Cardiac muscle cell (in vitro differentiated cells and primary cell): ENCODE data around the gene BTF3L4. TPM values are rescaled to one million over a fixed set of nuclear protein-coding genes. Genes with fewer than 3 reads are reported as not detected.
"Not testable (repeated sequence)": the region's sequence is repeated elsewhere in the genome, so short reads cannot be mapped to it uniquely, and the experiment has no call there.

Experiments
- DNase-seq, 2 donors: peaks; one replicate each; pipeline versions ENCODE4 v3.0.0 to v3.0.0-alpha.2; 2010 to 2017; ENCODE audit warnings: low read depth in 1 of 2, low spot score in 1 of 2
- H3K27ac ChIP-seq: fragments of 200-600 bp; sonication (generic); 2 replicates; pipeline ENCODE4 v1.5.1; 2016
- H3K27me3 ChIP-seq: fragments of 200-600 bp; sonication (generic); 2 replicates; pipeline ENCODE4 v1.6.0; 2016; ENCODE audit warnings: control low read depth
- H3K36me3 ChIP-seq: fragments of 200-600 bp; sonication (generic); 2 replicates; pipeline ENCODE4 v1.5.1; 2016; ENCODE audit warnings: control low read depth
- H3K4me1 ChIP-seq: fragments of 200-600 bp; sonication (generic); 2 replicates; pipeline ENCODE4 v1.8.1; 2017; ENCODE audit warnings: low read depth, mild to moderate bottlenecking, mixed run types
- H3K4me3 ChIP-seq: fragments of 200-600 bp; sonication (generic); 2 replicates; pipeline ENCODE4 v1.5.1; 2016; ENCODE audit warnings: mild to moderate bottlenecking
- H3K9me3 ChIP-seq: fragments of 200-600 bp; sonication (generic); 2 replicates; pipeline ENCODE4 v1.5.1; 2017; ENCODE audit warnings: low read depth, mild to moderate bottlenecking, control low read depth
- polyA plus RNA-seq: library from polyadenylated mRNA; unstranded; fragments of >200 nt; fragmentation: Nextera tagmentation; extraction: Ambion mirVana; gene quantifications from 2 replicates; pipeline ENCODE4 v1.2.1, GENCODE V29; 2016
- total RNA-seq: library from RNA; depleted of rRNA; stranded (reverse); fragments of >200 nt; gene quantifications from 2 replicates; pipeline ENCODE4 v1.2.3, GENCODE V29; 2016
- TF ChIP-seq, protein P1 (sequence below): IDR thresholded peaks from 2 replicates; pipeline ENCODE4 v1.5.1; 2012; ENCODE audit warnings: low read depth, mild to moderate bottlenecking, low read length

BTF3L4 gene
- total and polyA plus RNA-seq, 2 experiments from 2014 or later: 51.1 to 108 TPM

DNA sequence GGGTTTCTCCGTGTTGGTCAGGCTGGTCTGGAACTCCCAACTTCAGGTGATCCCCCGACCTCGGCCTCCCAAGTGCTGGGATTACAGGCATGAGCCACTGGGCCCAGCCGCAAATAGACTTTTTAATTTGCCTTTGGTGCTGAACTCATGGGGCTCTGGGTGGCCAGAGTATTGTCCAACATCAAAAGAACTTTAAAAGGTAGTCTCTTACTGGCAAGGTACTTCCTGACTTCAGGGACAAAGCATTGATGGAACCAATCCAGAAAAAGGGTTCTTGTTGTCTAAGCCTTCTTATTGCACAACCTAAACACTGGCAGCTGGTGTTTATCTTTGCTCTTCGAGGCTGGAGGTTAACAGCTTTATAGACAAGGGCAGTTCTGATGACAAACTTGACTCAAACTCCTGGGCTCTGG lies 18.7 kb upstream of the BTF3L4 start:
- Histone ChIP-seq H3K4me1 (peaks cover 4% of the 10 kb centered on the region), H3K27ac (no peak overlapping the region), H3K36me3 (peaks cover 7% of the 10 kb centered on the region), H3K27me3 (no peaks in the 10 kb centered on the region), H3K4me3 (no peak overlapping the region), H3K9me3 (no peaks in the 10 kb centered on the region)
- TF ChIP-seq, protein P1, sequence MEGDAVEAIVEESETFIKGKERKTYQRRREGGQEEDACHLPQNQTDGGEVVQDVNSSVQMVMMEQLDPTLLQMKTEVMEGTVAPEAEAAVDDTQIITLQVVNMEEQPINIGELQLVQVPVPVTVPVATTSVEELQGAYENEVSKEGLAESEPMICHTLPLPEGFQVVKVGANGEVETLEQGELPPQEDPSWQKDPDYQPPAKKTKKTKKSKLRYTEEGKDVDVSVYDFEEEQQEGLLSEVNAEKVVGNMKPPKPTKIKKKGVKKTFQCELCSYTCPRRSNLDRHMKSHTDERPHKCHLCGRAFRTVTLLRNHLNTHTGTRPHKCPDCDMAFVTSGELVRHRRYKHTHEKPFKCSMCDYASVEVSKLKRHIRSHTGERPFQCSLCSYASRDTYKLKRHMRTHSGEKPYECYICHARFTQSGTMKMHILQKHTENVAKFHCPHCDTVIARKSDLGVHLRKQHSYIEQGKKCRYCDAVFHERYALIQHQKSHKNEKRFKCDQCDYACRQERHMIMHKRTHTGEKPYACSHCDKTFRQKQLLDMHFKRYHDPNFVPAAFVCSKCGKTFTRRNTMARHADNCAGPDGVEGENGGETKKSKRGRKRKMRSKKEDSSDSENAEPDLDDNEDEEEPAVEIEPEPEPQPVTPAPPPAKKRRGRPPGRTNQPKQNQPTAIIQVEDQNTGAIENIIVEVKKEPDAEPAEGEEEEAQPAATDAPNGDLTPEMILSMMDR: no peak
- peak in 1 of 2 donors; percentile 58 for DNase-seq

DNA sequence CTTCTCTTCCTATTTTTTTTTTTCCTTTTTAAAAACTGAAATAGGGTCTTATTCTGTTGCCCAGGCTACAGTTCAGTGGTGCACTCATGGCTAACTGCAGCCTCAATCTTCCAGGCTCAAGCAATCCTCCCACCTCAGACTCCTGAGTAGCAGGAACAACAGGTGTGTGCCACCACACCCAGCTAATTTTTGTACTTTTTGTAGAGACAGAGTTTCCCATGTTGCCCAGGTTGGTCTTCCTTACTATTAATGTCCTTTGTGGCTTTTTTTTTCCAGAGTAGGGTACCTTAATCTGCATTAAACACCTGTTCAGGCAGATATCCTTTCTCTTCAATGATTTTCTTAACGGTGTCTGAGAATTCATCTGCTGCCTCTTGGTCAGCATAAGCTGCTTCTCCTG lies 18.2 kb upstream of the BTF3L4 start:
- TF ChIP-seq, protein P1: no peak
- Histone ChIP-seq H3K9me3 (no peaks in the 10 kb centered on the region), H3K4me3 (no peak overlapping the region), H3K27me3 (no peaks in the 10 kb centered on the region), H3K36me3 (peaks cover 7% of the 10 kb centered on the region), H3K27ac (no peak overlapping the region), H3K4me1 (no peaks in the 10 kb centered on the region)
- no peak for DNase-seq

DNA sequence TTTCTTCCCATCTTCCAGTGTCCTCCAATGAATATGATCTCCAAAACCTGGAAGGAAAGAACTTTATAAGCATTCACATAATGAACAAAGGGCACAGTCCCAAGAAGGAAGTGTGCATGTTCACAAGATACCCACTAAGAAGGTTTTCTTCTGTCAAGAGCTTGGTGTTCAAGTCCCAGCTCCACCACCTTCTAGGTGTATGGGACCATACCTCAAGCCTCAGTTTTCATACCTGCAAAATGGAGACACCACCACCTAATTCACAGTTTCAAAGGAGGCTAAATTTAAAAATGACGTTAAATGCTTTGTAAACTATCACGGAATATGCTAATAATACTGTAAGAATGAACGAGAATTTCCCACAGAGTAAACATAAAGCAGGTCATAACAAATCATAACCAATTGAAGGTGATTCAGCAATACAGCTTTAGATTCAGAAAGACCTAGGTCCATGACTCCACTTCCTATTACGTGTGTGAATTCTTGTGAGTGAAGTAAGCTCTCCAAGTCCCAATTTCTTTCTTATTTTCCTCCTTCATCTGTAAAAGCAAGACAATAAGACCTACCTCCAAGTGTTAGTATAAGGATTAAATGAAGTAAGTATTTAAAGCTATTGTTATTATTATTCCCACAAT lies 14.4 kb upstream of the BTF3L4 start:
- Histone ChIP-seq H3K27me3 (no peaks in the 10 kb centered on the region), H3K27ac (no peak overlapping the region), H3K4me3 (no peak overlapping the region), H3K4me1 (no peaks in the 10 kb centered on the region), H3K36me3 (peaks cover 7% of the 10 kb centered on the region), H3K9me3 (no peaks in the 10 kb centered on the region)
- TF ChIP-seq, protein P1: no peak
- no peak for DNase-seq

DNA sequence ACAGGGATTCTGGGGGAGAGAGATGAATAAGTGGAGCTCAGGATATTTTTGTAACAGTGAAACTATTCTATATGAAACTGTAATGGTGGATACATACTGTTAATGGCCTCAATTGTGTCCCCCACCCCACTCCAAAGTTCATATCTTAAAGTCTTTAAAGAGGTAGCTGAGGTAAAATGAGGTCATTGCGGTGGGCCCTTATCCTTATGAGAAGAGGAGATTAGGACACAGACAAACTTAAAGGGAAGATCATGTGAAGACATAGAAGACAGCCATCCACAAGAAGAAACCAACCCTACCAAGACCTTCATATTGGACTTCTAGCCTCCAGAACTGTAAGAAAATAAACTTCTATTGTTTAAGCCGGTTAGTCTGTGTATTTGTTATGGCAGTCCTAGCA lies 10.9 kb upstream of the BTF3L4 start:
- Histone ChIP-seq H3K36me3 (peaks cover 5% of the 10 kb centered on the region), H3K4me3 (no peak overlapping the region), H3K27me3 (no peaks in the 10 kb centered on the region), H3K9me3 (no peaks in the 10 kb centered on the region), H3K27ac (no peak overlapping the region), H3K4me1 (no peaks in the 10 kb centered on the region)
- TF ChIP-seq, protein P1: no peak
- no peak for DNase-seq

DNA sequence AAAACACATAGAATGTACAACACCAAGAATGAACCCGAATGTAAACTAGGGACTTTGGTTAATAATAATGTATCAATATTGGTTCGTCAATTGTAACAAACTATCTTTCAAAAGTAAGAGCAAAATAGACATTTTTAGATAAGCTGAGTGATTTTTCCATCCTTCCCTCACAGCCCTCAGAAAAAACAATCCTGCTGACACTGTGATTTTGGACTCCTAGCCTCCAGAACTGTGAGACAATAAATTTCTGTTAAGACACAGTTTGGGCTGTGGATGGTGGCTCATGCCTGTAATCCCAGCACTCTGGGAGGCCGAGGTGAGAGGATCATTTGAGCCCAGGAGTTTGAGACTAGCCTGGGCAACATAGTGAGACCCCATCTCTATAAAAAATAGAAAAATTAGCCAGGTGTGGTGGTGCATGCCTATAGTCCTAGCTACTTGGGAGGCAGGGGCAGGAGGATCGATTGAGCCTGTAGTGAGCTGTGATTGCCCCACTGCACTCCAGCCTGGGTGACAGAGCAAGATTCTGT lies 10.4 kb upstream of the BTF3L4 start:
- not testable (repeated sequence) for DNase-seq, H3K9me3 ChIP-seq, H3K27me3 ChIP-seq, H3K4me1 ChIP-seq, H3K36me3 ChIP-seq, H3K27ac ChIP-seq, H3K4me3 ChIP-seq

DNA sequence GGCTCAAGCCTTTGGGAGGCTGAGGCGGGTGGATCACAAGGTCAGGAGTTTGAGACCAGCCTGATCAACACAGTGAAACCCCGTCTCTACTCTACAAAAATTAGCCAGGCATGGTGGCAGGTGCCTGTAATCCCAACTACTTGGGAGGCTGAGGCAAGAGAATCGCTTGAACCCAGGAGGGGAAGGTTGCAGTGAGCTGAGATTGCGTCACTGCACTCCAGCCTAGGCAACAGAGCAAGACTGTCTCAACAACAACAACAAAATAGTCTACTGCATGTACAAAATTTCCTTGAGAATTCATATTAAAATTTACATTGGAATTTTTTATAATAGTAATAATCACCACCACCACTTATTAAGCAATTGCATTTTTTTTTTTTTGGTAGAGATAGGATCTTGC lies 6.8 kb upstream of the BTF3L4 start:
- not testable (repeated sequence) for H3K27ac ChIP-seq

DNA sequence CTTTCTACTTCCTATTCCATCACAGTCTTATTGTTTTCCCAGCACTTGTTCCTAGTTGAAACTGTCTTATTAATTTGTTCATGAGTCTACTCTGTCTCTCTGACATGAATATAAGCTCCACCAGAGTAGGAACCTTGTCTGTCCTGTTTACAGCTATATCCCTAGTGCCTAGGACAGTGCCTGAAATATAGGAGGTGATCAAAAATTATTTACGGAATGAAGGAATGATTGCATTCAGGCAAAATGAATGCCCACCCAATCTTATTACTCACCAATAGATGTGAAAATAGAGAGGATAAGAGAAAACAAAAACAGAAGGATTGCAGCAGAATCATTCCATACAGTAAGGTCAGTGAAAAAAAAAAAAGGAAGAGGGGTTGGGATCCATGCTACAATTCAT lies 2.2 kb upstream of the BTF3L4 start:
- peak overlapping the region; percentile 82 for H3K4me3 ChIP-seq
- no peak for DNase-seq
- H3K9me3 ChIP-seq: no peaks in the 10 kb centered on the region
- no peaks in the 10 kb centered on the region for H3K36me3 ChIP-seq
- H3K4me1 ChIP-seq: peaks cover 7% of the 10 kb centered on the region
- no peak overlapping the region for H3K27ac ChIP-seq
- H3K27me3 ChIP-seq: no peaks in the 10 kb centered on the region
- TF ChIP-seq, protein P1: no peak

More for the DNA sequence above, 6.8 kb upstream of the BTF3L4 start:
- H3K4me1 ChIP-seq, DNase-seq, H3K9me3 ChIP-seq, H3K4me3 ChIP-seq, H3K27me3 ChIP-seq, H3K36me3 ChIP-seq: not testable (repeated sequence)
